ENCODE measurements around the gene ARHGEF5. TPM values are rescaled to one million over a fixed set of nuclear protein-coding genes. Genes with fewer than 3 reads are reported as not detected.

ARHGEF5 gene
- total RNA-seq, 3 donors from 2014 or later (not counting 1 experiment from before 2014, with no cell fraction given) = 1.2 to 2.1 (median 1.8) TPM

GRCh38 chr7:144399946-144400345, 44.7 kb downstream of the ARHGEF5 start:
- no peak overlapping the region for H3K4me3 ChIP-seq (ENCODE audit: low read length)
- H3K4me1 Mint-ChIP-seq = no peaks in the 10 kb centered on the region
- no peak for DNase-seq
- H3K27me3 Mint-ChIP-seq (ENCODE audit: low read depth in 2 of 2) = peaks cover 4 to 8% of the 10 kb centered on the region in 2 donors
- H3K36me3 Mint-ChIP-seq = no peaks in the 10 kb centered on the region
- H3K27ac ChIP-seq (ENCODE audit: low read length) = no peak overlapping the region
- 94% methylated on average over 11 of the region's 11 CpGs for WGBS (ENCODE audit: insufficient coverage)
- H3K9me3 ChIP-seq (ENCODE audit: control insufficient read depth, insufficient read depth, low read length) = no peaks in the 10 kb centered on the region
- H3K27me3 ChIP-seq (ENCODE audit: control insufficient read depth, insufficient read depth, low read length) = no peaks in the 10 kb centered on the region
- peaks cover 8% of the 10 kb centered on the region for H3K4me1 ChIP-seq (ENCODE audit: control insufficient read depth, insufficient read depth, low read length)
- TF ChIP-seq, protein P1, sequence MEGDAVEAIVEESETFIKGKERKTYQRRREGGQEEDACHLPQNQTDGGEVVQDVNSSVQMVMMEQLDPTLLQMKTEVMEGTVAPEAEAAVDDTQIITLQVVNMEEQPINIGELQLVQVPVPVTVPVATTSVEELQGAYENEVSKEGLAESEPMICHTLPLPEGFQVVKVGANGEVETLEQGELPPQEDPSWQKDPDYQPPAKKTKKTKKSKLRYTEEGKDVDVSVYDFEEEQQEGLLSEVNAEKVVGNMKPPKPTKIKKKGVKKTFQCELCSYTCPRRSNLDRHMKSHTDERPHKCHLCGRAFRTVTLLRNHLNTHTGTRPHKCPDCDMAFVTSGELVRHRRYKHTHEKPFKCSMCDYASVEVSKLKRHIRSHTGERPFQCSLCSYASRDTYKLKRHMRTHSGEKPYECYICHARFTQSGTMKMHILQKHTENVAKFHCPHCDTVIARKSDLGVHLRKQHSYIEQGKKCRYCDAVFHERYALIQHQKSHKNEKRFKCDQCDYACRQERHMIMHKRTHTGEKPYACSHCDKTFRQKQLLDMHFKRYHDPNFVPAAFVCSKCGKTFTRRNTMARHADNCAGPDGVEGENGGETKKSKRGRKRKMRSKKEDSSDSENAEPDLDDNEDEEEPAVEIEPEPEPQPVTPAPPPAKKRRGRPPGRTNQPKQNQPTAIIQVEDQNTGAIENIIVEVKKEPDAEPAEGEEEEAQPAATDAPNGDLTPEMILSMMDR (IDR thresholded peaks at IDR 0.05) = no peak
- ATAC-seq = no peak
- H3K9me3 Mint-ChIP-seq = no peaks in the 10 kb centered on the region
- no peak overlapping the region for H3K27ac Mint-ChIP-seq
- H3K4me3 Mint-ChIP-seq = no peak overlapping the region
- intact Hi-C loops (cut with micrococcal nuclease) = loop anchor here (5.0 kb wide), 1 partner anchor 233 kb away; no protein-coding TSS in a partner anchor
- H3K36me3 ChIP-seq (ENCODE audit: control insufficient read depth, insufficient read depth, low read length) = no peaks in the 10 kb centered on the region

GRCh38 chr7:144401490-144401889, 46.3 kb downstream of the ARHGEF5 start:
- Histone ChIP-seq H3K36me3 (ENCODE audit: control insufficient read depth, insufficient read depth, low read length) (no peaks in the 10 kb centered on the region), H3K27me3 (ENCODE audit: control insufficient read depth, insufficient read depth, low read length) (no peaks in the 10 kb centered on the region), H3K4me1 (ENCODE audit: control insufficient read depth, insufficient read depth, low read length) (peaks cover 8% of the 10 kb centered on the region), H3K9me3 (ENCODE audit: control insufficient read depth, insufficient read depth, low read length) (no peaks in the 10 kb centered on the region), H3K27ac (ENCODE audit: low read length) (no peak overlapping the region), H3K4me3 (ENCODE audit: low read length) (no peak overlapping the region)
- H3K27me3 Mint-ChIP-seq (ENCODE audit: low read depth in 2 of 2) = peaks cover 5 to 8% of the 10 kb centered on the region in 2 donors
- DNase-seq (no peak), ATAC-seq (no peak)
- H3K4me1 Mint-ChIP-seq = no peaks in the 10 kb centered on the region
- H3K36me3 Mint-ChIP-seq = no peaks in the 10 kb centered on the region
- intact Hi-C loops (cut with micrococcal nuclease) = no loop called here
- H3K4me3 Mint-ChIP-seq = no peak overlapping the region
- TF ChIP-seq, protein P1 (IDR thresholded peaks at IDR 0.05) = no peak
- 46% methylated on average over 5 of the region's 5 CpGs for WGBS (ENCODE audit: insufficient coverage)
- H3K9me3 Mint-ChIP-seq = no peaks in the 10 kb centered on the region
- H3K27ac Mint-ChIP-seq = no peak overlapping the region

GRCh38 chr7:144403102-144403501, 47.9 kb downstream of the ARHGEF5 start:
- no peak overlapping the region for H3K27ac Mint-ChIP-seq
- H3K9me3 ChIP-seq (ENCODE audit: control insufficient read depth, insufficient read depth, low read length) = no peaks in the 10 kb centered on the region
- TF ChIP-seq, protein P1 (IDR thresholded peaks at IDR 0.05) = no peak
- ATAC-seq = no peak
- no peaks in the 10 kb centered on the region for H3K27me3 ChIP-seq (ENCODE audit: control insufficient read depth, insufficient read depth, low read length)
- no peaks in the 10 kb centered on the region for H3K4me1 Mint-ChIP-seq
- H3K36me3 ChIP-seq (ENCODE audit: control insufficient read depth, insufficient read depth, low read length) = no peaks in the 10 kb centered on the region
- intact Hi-C loops (cut with micrococcal nuclease) = no loop called here
- H3K36me3 Mint-ChIP-seq = no peaks in the 10 kb centered on the region
- H3K27ac ChIP-seq (ENCODE audit: low read length) = no peak overlapping the region
- H3K4me3 Mint-ChIP-seq = no peak overlapping the region
- H3K4me1 ChIP-seq (ENCODE audit: control insufficient read depth, insufficient read depth, low read length) = peaks cover 8% of the 10 kb centered on the region
- WGBS (ENCODE audit: insufficient coverage) = 92% methylated on average over 11 of the region's 11 CpGs
- DNase-seq = no peak
- H3K4me3 ChIP-seq (ENCODE audit: low read length) = no peak overlapping the region
- H3K9me3 Mint-ChIP-seq = no peaks in the 10 kb centered on the region
- H3K27me3 Mint-ChIP-seq (ENCODE audit: low read depth in 2 of 2) = peaks cover 8% of the 10 kb centered on the region in 2 donors

GRCh38 chr7:144403649-144404061, 48.5 kb downstream of the ARHGEF5 start, which contains the start of gene NOBOX:
TSS of gene NOBOX (minus strand) at chr7:144403693.
- H3K4me1 ChIP-seq (ENCODE audit: control insufficient read depth, insufficient read depth, low read length) = peaks cover 8% of the 10 kb centered on the region
- DNase-seq (no peak), ATAC-seq (no peak)
- H3K27ac Mint-ChIP-seq = no peak within 1 kb of the TSS
- H3K4me1 Mint-ChIP-seq = no peaks in the 10 kb centered on the region
- TF ChIP-seq, protein P1 (IDR thresholded peaks at IDR 0.05) = no peak
- H3K27ac ChIP-seq (ENCODE audit: low read length) = no peak within 1 kb of the TSS
- no peak within 1 kb of the TSS for H3K4me3 Mint-ChIP-seq
- WGBS (ENCODE audit: insufficient coverage) = 95% methylated on average over 35 of the region's 39 CpGs
- H3K27me3 Mint-ChIP-seq (ENCODE audit: low read depth in 2 of 2) = peaks cover 8 to 9% of the 10 kb centered on the region in 2 donors
- intact Hi-C loops (cut with micrococcal nuclease) = no loop called here
- H3K36me3 Mint-ChIP-seq = no peaks in the 10 kb centered on the region
- H3K27me3 ChIP-seq (ENCODE audit: control insufficient read depth, insufficient read depth, low read length) = no peaks in the 10 kb centered on the region
- H3K9me3 ChIP-seq (ENCODE audit: control insufficient read depth, insufficient read depth, low read length) = no peaks in the 10 kb centered on the region
- no peak within 1 kb of the TSS for H3K4me3 ChIP-seq (ENCODE audit: low read length)
- no peaks in the 10 kb centered on the region for H3K36me3 ChIP-seq (ENCODE audit: control insufficient read depth, insufficient read depth, low read length)
- no peaks in the 10 kb centered on the region for H3K9me3 Mint-ChIP-seq
